Measurements from ENCODE around the gene NPAS3.

NPAS3 gene

GRCh38 chr14:33527023-33527634, 588.5 kb downstream of the NPAS3 start:
- Histone ChIP-seq H4K20me1 (ENCODE audit: insufficient read depth, low read length) (no peaks in the 10 kb centered on the region), H3K9ac (ENCODE audit: low read length) (no peak overlapping the region), H3K4me1 (ENCODE audit: low read length) (no peaks in the 10 kb centered on the region), H3K4me3 (ENCODE audit: low read length) (no peak overlapping the region), H3K4me2 (ENCODE audit: low read depth, low read length) (no peak overlapping the region), H3F3A (ENCODE audit: insufficient read depth, low read length) (no peaks in the 10 kb centered on the region), H3K27me3 (replicated peaks; ENCODE audit: insufficient read depth, low read length) (no peaks in the 10 kb centered on the region), H3K79me2 (ENCODE audit: low read length) (no peaks in the 10 kb centered on the region), H3K9me3 (replicated peaks; ENCODE audit: insufficient read depth, low read length) (no peaks in the 10 kb centered on the region), H2AFZ (ENCODE audit: low read length) (no peak overlapping the region), H3K36me3 (replicated peaks; ENCODE audit: insufficient read depth, low read length) (no peaks in the 10 kb centered on the region), H3K9me2 (replicated peaks; ENCODE audit: insufficient read depth, low read length) (no peaks in the 10 kb centered on the region), H3K27ac (ENCODE audit: low read length) (no peak overlapping the region)
- DNase-seq, result no peak
- TF ChIP-seq EZH2phosphoT487 (IDR thresholded peaks at IDR 0.05; ENCODE audit: low read length), result no peak
- no peak for TF ChIP-seq CTCF (IDR thresholded peaks at IDR 0.05; ENCODE audit: low read length)
- TF ChIP-seq EZH2 (optimal IDR thresholded peaks at IDR 0.05; ENCODE audit: low read depth, low read length), result no peak

GRCh38 chr14:33528655-33529054, 590.0 kb downstream of the NPAS3 start:
- Histone ChIP-seq H4K20me1 (ENCODE audit: insufficient read depth, low read length) (no peaks in the 10 kb centered on the region), H3K4me1 (ENCODE audit: low read length) (no peaks in the 10 kb centered on the region), H3K4me2 (ENCODE audit: low read depth, low read length) (no peak overlapping the region), H3K79me2 (ENCODE audit: low read length) (no peaks in the 10 kb centered on the region), H3K27me3 (replicated peaks; ENCODE audit: insufficient read depth, low read length) (no peaks in the 10 kb centered on the region), H3K9me3 (replicated peaks; ENCODE audit: insufficient read depth, low read length) (no peaks in the 10 kb centered on the region), H3K27ac (ENCODE audit: low read length) (no peak overlapping the region), H2AFZ (ENCODE audit: low read length) (no peak overlapping the region), H3K36me3 (replicated peaks; ENCODE audit: insufficient read depth, low read length) (no peaks in the 10 kb centered on the region), H3F3A (ENCODE audit: insufficient read depth, low read length) (no peaks in the 10 kb centered on the region), H3K4me3 (ENCODE audit: low read length) (no peak overlapping the region), H3K9ac (ENCODE audit: low read length) (no peak overlapping the region), H3K9me2 (replicated peaks; ENCODE audit: insufficient read depth, low read length) (no peaks in the 10 kb centered on the region)
- TF ChIP-seq CTCF (IDR thresholded peaks at IDR 0.05; ENCODE audit: low read length), result no peak
- no peak for TF ChIP-seq EZH2 (optimal IDR thresholded peaks at IDR 0.05; ENCODE audit: low read depth, low read length)
- TF ChIP-seq EZH2phosphoT487 (IDR thresholded peaks at IDR 0.05; ENCODE audit: low read length), result no peak
- no peak for DNase-seq

- no peaks in the 10 kb centered on the region for H4K20me1 ChIP-seq (ENCODE audit: insufficient read depth, low read length)
- peak; percentile 6 for DNase-seq
- no peaks in the 10 kb centered on the region for H3K27me3 ChIP-seq (replicated peaks; ENCODE audit: insufficient read depth, low read length)
- H3F3A ChIP-seq (ENCODE audit: insufficient read depth, low read length), result no peaks in the 10 kb centered on the region
- TF ChIP-seq EZH2phosphoT487 (IDR thresholded peaks at IDR 0.05; ENCODE audit: low read length) (no peak), CTCF (IDR thresholded peaks at IDR 0.05; ENCODE audit: low read length) (no peak)
- H3K9me2 ChIP-seq (replicated peaks; ENCODE audit: insufficient read depth, low read length), result no peaks in the 10 kb centered on the region
- H3K9me3 ChIP-seq (replicated peaks; ENCODE audit: insufficient read depth, low read length), result no peaks in the 10 kb centered on the region
- H3K36me3 ChIP-seq (replicated peaks; ENCODE audit: insufficient read depth, low read length), result no peaks in the 10 kb centered on the region
- no peak overlapping the region for H2AFZ ChIP-seq (ENCODE audit: low read length)
- no peak overlapping the region for H3K27ac ChIP-seq (ENCODE audit: low read length)
- H3K79me2 ChIP-seq (ENCODE audit: low read length), result no peaks in the 10 kb centered on the region
- H3K4me1 ChIP-seq (ENCODE audit: low read length), result no peaks in the 10 kb centered on the region
- no peak overlapping the region for H3K9ac ChIP-seq (ENCODE audit: low read length)
- H3K4me2 ChIP-seq (ENCODE audit: low read depth, low read length), result no peak overlapping the region
- H3K4me3 ChIP-seq (ENCODE audit: low read length), result no peak overlapping the region
These were observed 591.4 kb downstream of the NPAS3 start for GRCh38 chr14:33529787-33530757.
